HepG2 (cell line): ENCODE results near the gene SLC27A1. TPM values are rescaled to one million over a fixed set of nuclear protein-coding genes. Genes with fewer than 3 reads are reported as not detected.

ENCODE experiments used
- AFF4 ChIP-seq: sonication (generic); formaldehyde crosslinking; IDR thresholded peaks from 2 replicates; pipeline ENCODE4 v1.4.0; 2020; ENCODE audit warnings: missing genetic modification reagents
- CHD4 ChIP-seq: fragments of 200-600 bp; sonication (generic); IDR thresholded peaks from 2 replicates; pipeline ENCODE4 v1.7.0; 2017; ENCODE audit warnings: mild to moderate bottlenecking, low read length, borderline replicate concordance
- CREM ChIP-seq, 2 experiments: sonication (generic) in 1 of 2; formaldehyde crosslinking in 1 of 2; IDR thresholded peaks; 2 replicates each; pipeline versions ENCODE4 v1.4.0 to v1.6.1; 2016 to 2020; ENCODE audit warnings: antibody characterized with exemption in 1 of 2, mild to moderate bottlenecking in 1 of 2, missing genetic modification reagents in 1 of 2
- ETV6 ChIP-seq: sonication (generic); formaldehyde crosslinking; conservative IDR thresholded peaks from 2 replicates; pipeline ENCODE4 v1.4.0; 2020; ENCODE audit warnings: missing genetic modification reagents
- NFIB ChIP-seq: sonication (generic); formaldehyde crosslinking; IDR thresholded peaks from 2 replicates; pipeline ENCODE4 v1.9.0; 2021; ENCODE audit warnings: missing genetic modification reagents, mild to moderate bottlenecking, borderline replicate concordance
- SAFB2 ChIP-seq: sonication (generic); formaldehyde crosslinking; IDR thresholded peaks from 2 replicates; pipeline ENCODE4 v1.5.1; 2020; ENCODE audit warnings: missing genetic modification reagents, low read depth, mild to moderate bottlenecking, borderline replicate concordance
- SIX1 ChIP-seq: sonication (generic); formaldehyde crosslinking; IDR thresholded peaks from 2 replicates; pipeline ENCODE4 v1.4.0; 2020; ENCODE audit warnings: missing genetic modification reagents, borderline replicate concordance
- ZBTB34 ChIP-seq: sonication (generic); formaldehyde crosslinking; IDR thresholded peaks from 2 replicates; pipeline ENCODE4 v1.8.0; 2022; ENCODE audit warnings: mild to moderate bottlenecking, missing genetic modification reagents
- ZBTB43 ChIP-seq: sonication (generic); formaldehyde crosslinking; conservative IDR thresholded peaks from 2 replicates; pipeline ENCODE4 v1.4.0; 2020; ENCODE audit warnings: missing genetic modification reagents
- ZNF530 ChIP-seq: sonication (generic); formaldehyde crosslinking; IDR thresholded peaks from 2 replicates; pipeline ENCODE4 v1.5.0; 2020; ENCODE audit warnings: low read depth, mild to moderate bottlenecking, missing genetic modification reagents
- ZNF891 ChIP-seq: sonication (generic); formaldehyde crosslinking; IDR thresholded peaks from 2 replicates; pipeline ENCODE4 v1.5.0; 2020; ENCODE audit warnings: mild to moderate bottlenecking, missing genetic modification reagents
- ZSCAN25 ChIP-seq: sonication (generic); formaldehyde crosslinking; IDR thresholded peaks from 2 replicates; pipeline ENCODE4 v1.8.0; 2022; ENCODE audit warnings: mild to moderate bottlenecking, missing genetic modification reagents
- polyA plus RNA-seq, 8 experiments: library from polyadenylated mRNA; depleted of rRNA in 3 of 8; stranded (reverse) in 7 of 8; unstranded in 1 of 8; fragments of >200 nt; fragmentation: Illumina TruSeq in 4 of 8; extraction: Trizol in 4 of 8; gene quantifications; 2 replicates each; pipeline versions ENCODE4 v1.2.1 to v1.2.3, GENCODE V29; 2011 to 2016; ENCODE audit warnings: low read depth in 4 of 8, missing spikeins in 1 of 8, mixed read lengths in 1 of 8; ENCODE audit not compliant: insufficient read depth in 1 of 8
- total RNA-seq, 5 experiments: library from RNA; depleted of rRNA; stranded (reverse); fragments of >200 nt; fragmentation: Illumina TruSeq; extraction: Trizol; gene quantifications; 2 replicates each; pipeline ENCODE4 v1.2.3, GENCODE V29; 2016; ENCODE audit warnings: low read depth in 1 of 5
- TF ChIP-seq, protein P1 (sequence below): sonication (generic); formaldehyde crosslinking; IDR thresholded peaks from 2 replicates; pipeline ENCODE4 v1.5.1; 2020; ENCODE audit warnings: mild to moderate bottlenecking, missing genetic modification reagents, moderate library complexity
- TF ChIP-seq, protein P2 (sequence below): sonication (generic); formaldehyde crosslinking; IDR thresholded peaks from 2 replicates; pipeline ENCODE4 v1.5.1; 2020; ENCODE audit warnings: missing genetic modification reagents, mild to moderate bottlenecking, borderline replicate concordance
- TF ChIP-seq, protein P3 (sequence below): sonication (generic); formaldehyde crosslinking; IDR thresholded peaks from 2 replicates; pipeline ENCODE4 v1.8.1; 2023; ENCODE audit warnings: mild to moderate bottlenecking, missing genetic modification reagents
- TF ChIP-seq, protein P4 (sequence below): sonication (generic); formaldehyde crosslinking; IDR thresholded peaks from 2 replicates; pipeline ENCODE4 v1.4.0; 2020; ENCODE audit warnings: mild to moderate bottlenecking, missing genetic modification reagents, borderline replicate concordance

The SLC27A1 gene
- total and polyA plus RNA-seq, 2 of the 13 experiments (the other 11 are each of a cell fraction or from before 2014, with no cell fraction given), result 4.1 to 8.8 TPM

DNA sequence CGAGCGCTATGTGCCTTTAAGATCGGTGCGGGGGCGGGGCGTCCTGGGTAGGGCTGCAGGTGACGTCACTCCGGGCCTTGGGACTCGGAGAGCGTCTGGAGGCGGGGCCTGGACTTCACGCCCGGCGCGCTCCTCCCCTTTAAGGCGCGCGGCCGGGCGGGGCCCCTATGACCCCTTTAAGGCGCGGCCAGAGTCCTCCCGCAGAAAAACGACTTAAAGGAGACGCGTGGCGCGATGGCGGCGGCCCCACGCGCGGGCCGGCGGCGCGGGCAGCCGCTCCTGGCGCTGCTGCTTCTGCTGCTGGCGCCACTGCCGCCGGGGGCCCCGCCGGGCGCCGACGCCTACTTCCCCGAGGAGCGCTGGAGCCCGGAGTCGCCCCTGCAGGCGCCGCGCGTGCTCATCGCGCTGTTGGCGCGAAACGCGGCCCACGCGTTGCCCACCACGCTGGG lies 85.2 kb downstream of the SLC27A1 start, which contains the start of gene COLGALT1 (continued):
- TF ChIP-seq ZNF530, result 0 out of 2 replicates have a peak, but pooled peaks have one; percentile 25
- no peak for TF ChIP-seq ZBTB34 (CRISPR knock-in tag)
- TF ChIP-seq, protein P1, sequence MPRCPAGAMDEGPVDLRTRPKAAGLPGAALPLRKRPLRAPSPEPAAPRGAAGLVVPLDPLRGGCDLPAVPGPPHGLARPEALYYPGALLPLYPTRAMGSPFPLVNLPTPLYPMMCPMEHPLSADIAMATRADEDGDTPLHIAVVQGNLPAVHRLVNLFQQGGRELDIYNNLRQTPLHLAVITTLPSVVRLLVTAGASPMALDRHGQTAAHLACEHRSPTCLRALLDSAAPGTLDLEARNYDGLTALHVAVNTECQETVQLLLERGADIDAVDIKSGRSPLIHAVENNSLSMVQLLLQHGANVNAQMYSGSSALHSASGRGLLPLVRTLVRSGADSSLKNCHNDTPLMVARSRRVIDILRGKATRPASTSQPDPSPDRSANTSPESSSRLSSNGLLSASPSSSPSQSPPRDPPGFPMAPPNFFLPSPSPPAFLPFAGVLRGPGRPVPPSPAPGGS (CRISPR knock-in tag), result no peak
- TF ChIP-seq CREM (IDR thresholded peaks at IDR 0.05), result peak; percentile 70
- TF ChIP-seq CREM (CRISPR knock-in tag; IDR thresholded peaks at IDR 0.05), result no peak
- TF ChIP-seq ZNF891 (CRISPR knock-in tag), result no peak
- TF ChIP-seq, protein P2, sequence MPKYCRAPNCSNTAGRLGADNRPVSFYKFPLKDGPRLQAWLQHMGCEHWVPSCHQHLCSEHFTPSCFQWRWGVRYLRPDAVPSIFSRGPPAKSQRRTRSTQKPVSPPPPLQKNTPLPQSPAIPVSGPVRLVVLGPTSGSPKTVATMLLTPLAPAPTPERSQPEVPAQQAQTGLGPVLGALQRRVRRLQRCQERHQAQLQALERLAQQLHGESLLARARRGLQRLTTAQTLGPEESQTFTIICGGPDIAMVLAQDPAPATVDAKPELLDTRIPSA (CRISPR knock-in tag), result no peak
- TF ChIP-seq AFF4 (CRISPR knock-in tag), result no peak
- TF ChIP-seq ETV6 (CRISPR knock-in tag), result no peak
- no peak for TF ChIP-seq ZSCAN25 (CRISPR knock-in tag)
- TF ChIP-seq SIX1, result no peak
- TF ChIP-seq, protein P3, sequence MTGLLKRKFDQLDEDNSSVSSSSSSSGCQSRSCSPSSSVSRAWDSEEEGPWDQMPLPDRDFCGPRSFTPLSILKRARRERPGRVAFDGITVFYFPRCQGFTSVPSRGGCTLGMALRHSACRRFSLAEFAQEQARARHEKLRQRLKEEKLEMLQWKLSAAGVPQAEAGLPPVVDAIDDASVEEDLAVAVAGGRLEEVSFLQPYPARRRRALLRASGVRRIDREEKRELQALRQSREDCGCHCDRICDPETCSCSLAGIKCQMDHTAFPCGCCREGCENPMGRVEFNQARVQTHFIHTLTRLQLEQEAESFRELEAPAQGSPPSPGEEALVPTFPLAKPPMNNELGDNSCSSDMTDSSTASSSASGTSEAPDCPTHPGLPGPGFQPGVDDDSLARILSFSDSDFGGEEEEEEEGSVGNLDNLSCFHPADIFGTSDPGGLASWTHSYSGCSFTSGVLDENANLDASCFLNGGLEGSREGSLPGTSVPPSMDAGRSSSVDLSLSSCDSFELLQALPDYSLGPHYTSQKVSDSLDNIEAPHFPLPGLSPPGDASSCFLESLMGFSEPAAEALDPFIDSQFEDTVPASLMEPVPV (CRISPR knock-in tag), result no peak
- no peak for TF ChIP-seq NFIB (CRISPR knock-in tag)
- TF ChIP-seq CHD4, result no peak
- no peak for TF ChIP-seq SAFB2 (CRISPR knock-in tag)
- TF ChIP-seq ZBTB43 (CRISPR knock-in tag), result no peak
- TF ChIP-seq, protein P4, sequence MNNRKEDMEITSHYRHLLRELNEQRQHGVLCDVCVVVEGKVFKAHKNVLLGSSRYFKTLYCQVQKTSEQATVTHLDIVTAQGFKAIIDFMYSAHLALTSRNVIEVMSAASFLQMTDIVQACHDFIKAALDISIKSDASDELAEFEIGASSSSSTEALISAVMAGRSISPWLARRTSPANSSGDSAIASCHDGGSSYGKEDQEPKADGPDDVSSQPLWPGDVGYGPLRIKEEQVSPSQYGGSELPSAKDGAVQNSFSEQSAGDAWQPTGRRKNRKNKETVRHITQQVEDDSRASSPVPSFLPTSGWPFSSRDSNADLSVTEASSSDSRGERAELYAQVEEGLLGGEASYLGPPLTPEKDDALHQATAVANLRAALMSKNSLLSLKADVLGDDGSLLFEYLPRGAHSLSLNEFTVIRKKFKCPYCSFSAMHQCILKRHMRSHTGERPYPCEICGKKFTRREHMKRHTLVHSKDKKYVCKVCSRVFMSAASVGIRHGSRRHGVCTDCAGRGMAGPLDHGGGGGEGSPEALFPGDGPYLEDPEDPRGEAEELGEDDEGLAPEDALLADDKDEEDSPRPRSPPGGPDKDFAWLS, result no peak
